GM21717 (cell line): Measurements from ENCODE around the gene IL26.
"Not testable (repeated sequence)": the region's sequence is repeated elsewhere in the genome, so short reads cannot be mapped to it uniquely, and the experiment has no call there.

Experiments used
- ATAC-seq: cut with Tn5 transposase; IDR thresholded peaks from one replicate; pipeline ENCODE4 v1.9.1; 2021; ENCODE audit warnings: mild to moderate bottlenecking, moderate library complexity; ENCODE audit not compliant: unreplicated experiment

IL26 gene

DNA sequence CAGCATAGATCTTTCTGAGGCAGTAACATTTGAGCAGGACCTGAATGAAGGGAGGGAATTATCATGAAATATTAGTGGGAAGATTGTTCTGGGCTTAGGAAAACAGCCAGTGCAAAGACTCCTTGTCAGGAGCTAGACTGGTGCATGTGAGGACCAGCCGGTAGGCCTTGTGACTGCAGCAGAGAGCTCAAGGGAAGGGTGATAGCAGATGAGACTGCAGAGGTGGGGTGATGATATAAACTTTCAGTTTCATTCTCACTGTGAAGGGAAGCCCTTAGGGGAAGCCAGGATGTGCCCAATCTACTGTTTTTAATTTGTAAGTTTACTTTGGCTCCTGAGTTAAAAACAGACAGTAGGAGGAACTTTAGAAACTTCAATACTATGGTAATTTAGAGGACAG lies 15.4 kb upstream of the IL26 start:
- peak; percentile 99 for ATAC-seq

DNA sequence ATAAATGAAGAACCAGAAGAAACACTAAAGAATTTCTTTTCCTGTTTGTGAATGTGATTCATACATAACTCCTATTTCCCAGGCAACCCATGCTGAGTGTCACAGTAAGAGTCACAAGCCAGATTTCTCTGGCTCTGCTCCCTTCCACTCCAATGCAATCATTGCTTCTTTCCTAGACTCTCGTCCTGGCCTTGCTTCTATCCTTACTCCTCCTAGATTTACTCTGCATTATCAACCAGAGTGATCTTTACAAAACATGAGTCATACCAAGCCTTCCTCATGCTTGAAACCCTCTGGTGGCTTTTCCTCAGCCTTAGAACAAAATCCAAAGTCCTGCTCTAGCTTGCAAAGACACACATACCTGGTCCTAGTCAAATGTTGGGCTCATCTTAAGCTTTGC lies 14.5 kb upstream of the IL26 start:
- no peak for ATAC-seq

DNA sequence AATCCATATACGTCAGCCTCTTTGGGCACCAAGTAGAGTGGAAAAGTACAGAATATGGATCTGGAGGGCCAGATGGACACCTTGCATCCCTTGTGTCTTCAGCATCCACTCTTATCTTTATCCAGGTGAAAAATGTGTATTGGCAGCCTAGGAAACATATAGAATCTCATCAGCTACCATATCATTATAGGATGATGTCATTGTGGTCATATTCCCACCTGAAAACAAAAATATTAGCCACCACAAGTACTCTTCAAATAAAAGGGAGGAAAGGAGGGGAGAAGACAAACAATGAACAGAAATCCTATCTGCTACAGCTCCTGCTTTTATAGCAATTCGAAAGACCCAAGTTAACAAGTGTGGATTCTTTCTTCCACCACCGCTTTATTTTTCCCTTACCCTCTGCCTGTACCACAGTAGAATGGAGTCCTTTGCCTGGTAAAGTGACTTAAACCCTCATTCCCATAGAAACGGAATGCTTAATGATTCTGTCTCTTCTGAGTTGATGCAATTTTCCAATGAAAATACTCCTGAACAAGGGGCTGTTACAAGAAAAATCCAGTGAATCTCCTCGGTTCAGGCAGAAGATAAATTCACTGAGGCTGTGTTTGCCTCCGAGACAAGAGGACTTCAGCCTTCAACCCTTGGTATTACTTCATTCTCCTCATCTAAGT lies 13.8 kb upstream of the IL26 start:
- ATAC-seq = no peak

DNA sequence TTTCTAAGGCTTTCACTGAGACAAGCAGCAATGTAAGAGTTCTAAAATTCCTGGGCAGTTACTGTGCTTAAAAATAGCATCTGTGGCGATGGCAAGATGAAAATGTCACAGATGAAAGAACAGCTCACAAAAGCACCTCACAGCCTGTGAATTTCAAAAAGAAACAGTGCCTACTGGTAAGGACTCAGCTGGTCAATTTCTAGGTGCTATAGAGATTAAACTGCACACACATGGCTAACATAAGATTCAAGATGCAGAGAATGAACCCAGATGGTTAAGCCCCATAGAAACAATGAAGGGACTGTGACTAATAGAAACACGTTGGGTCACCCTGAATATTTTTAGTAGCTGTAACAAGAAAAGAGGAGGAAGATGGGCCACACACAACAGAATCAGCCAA lies 12.0 kb upstream of the IL26 start:
- no peak for ATAC-seq

DNA sequence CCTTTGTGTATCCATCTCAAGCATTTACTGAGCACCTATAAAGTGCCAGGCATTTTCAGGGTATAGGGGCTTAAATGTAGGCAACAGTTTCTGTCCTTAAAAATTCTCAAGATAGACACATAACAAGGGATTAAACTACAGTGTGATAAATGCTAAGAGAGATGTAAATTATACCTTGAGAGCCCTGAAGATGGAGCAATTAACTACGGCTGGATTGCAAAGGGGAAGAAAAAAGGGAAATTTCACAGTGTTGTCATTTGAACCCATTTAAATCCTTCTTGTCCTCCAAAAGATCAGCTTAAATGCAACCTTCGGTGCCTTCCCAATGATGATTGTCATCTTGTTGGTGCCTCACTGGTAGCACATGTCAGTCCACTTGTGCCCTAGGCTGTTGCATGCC lies 11.5 kb upstream of the IL26 start:
- no peak for ATAC-seq

DNA sequence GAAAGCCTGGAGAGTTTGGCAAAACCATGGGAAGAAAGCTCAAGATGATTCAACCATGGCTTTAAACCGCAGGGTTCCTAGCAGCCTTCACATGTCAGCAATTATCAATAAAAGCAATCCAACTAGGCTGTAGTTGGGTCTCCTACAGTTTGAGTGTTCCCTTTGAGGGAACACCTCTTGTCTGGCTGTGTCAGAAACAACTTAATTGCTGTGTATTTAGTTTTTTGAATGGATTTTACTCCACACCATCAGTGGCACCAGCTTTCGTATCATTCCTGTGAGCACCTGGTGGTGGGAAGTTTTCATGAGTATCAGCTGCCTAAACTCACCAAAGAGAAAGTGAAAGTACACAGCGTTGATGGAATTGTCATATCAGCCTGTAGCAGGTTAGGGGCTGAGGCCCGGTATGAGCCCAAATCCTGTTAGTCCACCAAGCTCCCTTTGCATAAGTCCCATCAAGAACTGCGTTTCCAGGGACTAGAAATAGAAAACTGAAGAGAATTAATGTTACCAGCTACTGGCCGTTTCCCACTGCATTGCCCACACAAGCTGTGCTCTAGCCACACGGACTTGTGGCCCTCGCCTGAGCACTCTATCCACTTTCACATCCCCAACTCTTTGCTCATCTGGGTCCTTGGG lies 10.9 kb upstream of the IL26 start:
- ATAC-seq = peak; percentile 57

DNA sequence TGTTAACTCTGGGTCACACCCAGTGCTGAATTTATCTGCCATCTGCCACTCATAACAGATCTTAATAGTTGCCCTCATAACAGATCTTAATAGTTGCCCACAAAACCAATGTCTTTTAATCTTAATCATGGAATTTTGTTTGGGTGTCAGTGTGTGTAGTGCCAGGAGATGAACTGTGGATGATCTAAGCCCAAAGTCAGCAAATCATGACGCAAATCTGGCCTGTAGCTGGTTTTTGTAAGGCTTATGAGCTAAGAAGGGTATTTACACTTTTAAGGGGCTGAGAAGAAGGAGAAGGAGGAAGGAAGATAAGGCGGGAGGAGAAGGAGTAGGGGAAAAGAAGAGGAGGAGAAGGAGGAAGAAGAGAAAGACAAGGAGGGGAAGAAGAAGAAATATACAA lies 10.0 kb upstream of the IL26 start:
- ATAC-seq = no peak

DNA sequence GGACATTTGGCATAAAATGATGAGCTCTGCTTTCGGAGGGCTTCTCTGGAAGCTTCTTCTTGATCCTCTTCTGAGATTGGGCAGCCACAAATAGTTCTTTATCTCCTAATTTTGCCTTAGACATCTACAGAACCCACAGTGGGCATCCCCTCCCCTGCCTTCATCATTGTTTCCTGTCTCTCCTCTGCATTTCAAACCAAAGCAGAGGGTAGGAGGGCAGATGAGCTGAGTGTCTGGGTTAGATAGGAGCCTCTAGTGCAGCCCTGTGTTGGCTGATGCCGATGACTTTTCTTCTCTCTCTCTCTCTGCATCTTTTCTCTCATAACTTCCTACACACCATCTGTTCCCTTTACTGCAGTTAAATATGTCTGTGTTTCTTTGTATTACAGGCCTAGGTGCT lies 8.5 kb upstream of the IL26 start:
- no peak for ATAC-seq

DNA sequence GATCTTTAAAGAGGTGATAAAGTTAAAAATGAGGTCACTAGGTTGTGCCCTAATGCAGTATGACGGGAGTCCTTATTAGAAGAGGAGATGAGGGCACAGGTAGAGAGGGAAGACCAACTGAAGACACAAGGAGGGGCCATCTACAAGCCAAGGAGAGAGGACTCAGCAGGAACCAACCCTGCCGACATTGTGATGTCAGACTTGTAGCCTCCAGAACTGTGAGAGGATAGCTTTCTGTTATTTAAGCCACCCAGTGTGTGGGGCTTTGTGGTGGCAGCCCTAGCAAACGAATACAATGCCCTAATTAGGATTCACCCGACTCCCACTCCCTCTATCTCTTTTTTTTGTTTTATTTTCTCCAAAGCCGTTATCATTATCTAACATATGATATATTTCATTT lies 7.9 kb upstream of the IL26 start:
- ATAC-seq = no peak

DNA sequence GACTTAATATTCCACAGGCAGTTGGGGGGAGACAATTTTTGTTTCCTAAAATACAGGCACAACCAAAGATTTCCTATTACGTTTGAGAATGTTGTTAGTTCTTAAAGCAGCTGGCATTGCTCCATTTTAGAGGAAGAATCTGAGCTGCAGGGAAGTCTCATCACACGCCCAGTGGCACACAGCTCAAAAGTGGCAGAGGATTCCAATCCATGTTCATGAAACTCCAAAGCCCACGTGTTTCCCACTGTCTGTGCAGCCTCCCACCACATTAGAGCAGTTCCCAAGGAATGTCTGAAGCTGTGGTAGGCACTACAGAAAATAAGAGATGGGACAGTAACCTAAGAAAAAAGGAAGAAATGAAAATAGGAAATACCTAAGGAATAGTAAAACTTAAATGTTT lies 6.1 kb upstream of the IL26 start:
- ATAC-seq = no peak

DNA sequence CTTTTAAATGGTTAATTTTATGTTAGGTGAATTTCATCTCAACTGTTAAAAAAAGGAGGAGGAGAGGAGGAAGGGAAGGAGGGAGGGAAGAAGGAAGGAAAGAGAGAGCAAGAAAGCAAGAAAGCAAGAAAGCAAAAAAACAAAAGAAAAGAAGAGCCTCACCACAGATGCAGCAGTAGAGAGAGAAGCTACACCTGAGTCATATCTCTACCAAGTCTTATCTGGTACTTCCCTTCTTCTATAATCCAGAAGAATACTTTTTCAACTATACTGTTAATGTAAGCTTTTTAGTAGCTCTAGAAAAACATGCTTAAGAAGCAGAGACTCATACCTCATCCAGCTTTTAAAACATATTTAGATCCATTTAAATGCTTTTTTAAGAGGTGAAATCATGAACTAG lies 5.6 kb upstream of the IL26 start:
- no peak for ATAC-seq

DNA sequence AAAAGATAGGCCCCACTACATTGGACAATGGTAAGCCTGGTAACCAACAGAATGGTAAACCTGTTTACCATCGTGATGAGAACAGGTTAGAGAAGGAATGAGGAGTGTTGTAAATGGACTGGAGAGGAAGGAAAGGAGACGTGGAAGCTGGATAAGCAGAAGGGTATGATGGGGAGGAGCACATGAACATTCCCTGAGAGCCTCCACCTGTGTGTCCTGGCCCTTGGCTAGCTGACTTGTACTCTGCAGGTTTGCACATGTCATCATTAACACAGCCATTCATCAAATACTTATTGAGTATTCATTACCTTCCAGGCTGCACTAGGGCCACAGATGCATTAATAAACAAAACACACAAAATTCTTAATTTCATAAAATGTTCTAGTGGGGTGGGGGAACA lies 4.3 kb upstream of the IL26 start:
- ATAC-seq = no peak

DNA sequence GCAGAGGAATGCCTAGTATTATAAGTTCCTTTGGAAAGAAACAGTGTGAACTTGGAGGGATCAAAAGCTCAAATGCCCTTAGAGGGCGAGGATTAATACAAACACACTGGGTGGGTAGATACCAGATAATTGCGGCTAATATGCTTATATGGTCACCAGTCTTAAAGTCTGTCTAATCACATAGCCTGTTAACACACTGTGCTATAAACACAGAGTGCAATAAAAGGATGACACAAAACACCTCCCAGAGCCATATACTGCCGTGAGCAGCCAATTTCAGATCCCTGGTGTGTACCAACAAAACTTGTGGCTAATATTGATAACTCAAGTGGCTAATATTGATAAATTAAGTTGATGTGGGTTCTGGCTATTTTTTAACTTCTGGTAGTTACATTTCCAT lies 1.7 kb upstream of the IL26 start:
- ATAC-seq = no peak

DNA sequence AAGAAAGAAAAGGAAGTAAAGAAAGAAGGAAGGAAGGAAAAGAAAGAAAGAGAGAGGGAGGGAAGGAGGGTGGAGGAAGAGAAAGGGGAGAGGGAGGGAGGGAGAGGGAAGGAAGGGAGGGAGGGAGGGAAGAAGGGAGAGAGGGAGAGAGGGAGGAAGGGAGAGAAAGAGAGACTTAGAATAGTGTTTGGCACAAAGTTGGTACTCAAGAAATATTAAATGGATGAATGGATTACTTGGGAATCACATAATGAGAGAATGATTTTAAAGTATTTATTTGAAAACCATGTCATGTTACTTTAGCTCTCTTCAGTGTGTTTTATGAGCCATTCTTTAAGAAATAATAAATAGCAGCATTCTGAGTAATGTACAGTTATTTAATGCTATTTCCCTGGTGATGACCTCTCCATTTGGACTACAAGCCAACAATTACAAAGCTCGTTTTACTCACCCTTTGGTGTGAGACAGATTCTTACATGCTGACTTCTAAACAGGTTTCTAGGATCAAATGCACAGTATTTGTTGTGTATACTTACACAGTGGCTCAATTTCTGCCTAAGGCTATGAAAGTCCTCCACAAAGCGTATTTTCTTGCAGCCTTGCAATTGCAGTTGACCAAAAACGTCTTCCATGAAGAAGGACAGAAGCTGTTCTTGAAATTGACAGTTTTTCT lies 861 bp downstream of the IL26 start:
- ATAC-seq = no peak

DNA sequence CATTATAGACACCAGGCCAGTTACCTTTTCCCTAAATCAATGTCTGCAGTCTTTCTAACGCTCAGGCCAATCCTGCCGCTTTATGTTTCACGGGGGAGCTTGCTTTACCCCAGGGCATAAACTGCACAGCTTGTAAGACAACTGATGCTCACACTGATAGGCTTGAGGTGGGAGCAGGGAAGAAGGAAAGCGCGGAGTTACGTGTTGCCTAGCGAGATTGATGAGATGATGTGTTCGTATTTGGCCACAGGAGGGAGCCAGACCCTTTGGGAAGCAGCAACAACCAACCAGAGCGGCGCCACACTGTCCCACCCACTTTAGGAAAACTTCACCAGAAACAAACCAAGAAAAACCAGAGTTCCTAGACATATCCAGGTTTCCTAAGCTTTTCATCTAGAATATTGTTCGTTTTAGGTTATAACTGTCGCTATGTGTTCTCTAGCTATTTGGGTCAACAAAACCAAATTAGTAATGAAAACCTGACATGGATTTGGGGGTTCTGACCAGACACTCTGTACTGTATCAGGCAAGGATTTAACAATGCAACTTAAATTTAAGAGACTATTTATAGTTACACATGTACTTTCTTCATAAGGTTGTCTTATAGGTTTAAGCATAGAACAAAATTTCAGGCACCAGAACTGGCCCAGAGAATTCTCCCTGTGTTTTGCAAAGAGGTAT lies 2.4 kb downstream of the IL26 start:
- ATAC-seq = peak; percentile 96

DNA sequence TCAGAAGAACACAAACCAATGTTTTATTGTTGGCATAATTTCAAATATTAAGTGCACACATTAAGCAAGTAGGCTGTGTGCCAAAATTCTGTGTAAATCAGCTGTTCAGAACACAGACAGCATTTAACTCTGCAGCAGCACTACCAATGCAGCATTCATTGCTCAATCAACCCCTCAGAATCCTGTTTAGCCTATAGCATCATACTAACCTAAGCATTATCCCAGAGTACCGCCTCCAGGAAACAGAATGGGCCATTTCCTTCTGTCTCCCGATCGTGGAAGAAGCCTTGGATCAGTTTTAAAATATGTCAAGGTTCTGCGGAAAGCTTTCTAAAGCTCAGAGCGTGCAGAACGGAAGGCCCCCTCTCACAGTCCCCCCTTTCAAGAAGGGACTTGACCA lies 3.3 kb downstream of the IL26 start:
- ATAC-seq = no peak

DNA sequence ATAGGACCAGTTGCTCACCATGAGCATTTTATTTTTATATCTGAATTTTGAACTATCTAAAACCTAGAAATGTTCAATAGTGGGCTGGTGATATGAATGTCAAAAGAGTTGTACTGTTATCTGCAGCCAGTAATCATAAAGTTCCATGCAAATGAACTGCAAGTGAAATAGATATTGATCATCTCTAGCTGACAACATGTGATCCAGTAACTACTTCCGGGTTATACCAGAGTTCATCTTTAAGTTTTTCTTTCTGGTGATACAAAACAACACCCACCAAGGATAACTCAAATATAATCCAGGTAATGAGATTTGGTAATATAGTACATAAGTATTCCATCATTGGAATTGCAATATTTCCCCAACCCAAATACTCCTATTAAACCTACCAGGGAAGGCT lies 4.1 kb downstream of the IL26 start:
- ATAC-seq = no peak

DNA sequence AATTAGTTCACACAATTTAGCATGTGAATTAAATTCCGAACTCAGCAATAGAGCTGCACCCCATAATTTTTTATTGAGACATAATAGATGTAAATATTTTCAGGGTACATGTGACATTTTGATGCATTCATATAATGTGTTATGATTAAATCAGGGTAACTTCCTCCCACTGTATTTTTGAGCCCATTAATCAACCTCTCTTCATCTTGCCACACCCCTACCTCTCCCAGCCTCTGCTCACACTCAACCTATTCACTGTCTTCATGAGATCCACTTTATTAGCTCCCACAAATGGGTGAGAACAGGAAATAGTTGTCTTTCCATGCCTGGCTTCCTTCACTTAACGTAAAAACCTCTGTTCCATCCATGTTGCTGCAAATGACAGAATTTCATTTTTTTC lies 14.7 kb downstream of the IL26 start:
- ATAC-seq = no peak

DNA sequence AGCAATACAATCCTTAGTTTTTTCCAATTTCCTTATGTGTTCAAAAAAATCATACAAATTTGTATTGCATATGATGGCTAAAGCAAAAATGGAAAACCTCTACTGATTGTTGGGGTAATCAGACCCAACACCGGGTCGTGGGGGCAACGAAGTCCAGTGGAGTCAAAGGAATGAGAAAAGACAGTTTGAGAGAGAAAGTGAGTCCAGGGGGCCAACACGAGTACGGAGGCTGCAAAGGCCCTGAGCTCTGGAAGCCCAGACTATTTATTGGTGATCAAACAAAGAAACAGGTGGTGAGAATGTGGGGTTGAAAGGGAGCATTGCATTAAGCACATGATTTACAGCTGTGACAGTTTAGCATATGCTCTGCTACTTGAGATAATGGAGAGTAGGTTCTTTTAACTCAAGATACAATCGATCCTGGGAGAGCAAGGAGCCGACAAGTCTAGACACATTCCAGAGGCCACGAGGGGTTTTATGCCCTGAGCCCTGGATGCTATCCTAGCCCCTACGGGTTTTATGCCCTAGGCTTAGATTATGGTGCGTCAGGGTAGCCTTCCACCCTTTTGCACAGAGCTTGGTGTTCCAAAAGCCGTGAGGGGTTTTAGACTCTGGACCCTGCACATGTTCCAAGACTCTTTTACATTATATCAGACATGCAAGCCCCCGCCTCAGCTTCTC lies 16.4 kb downstream of the IL26 start:
- not testable (repeated sequence) for ATAC-seq

DNA sequence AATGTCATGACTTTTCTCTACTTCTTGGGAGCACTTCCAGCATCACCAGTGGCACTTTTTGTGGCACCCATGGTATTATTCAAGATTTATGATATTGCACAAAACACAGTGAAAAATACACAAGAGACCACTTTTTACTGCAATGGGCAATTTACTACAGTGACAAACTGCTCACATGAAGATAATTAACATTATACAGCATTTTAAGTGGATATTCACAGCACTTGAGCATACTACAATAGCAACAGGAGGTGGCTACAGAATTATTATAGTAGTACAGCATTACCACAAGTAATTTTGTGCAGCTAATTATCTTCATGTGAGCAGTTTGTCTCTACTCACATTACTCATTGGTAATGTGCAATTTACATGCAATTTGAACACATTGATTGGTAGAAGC lies 18.3 kb downstream of the IL26 start:
- no peak for ATAC-seq

DNA sequence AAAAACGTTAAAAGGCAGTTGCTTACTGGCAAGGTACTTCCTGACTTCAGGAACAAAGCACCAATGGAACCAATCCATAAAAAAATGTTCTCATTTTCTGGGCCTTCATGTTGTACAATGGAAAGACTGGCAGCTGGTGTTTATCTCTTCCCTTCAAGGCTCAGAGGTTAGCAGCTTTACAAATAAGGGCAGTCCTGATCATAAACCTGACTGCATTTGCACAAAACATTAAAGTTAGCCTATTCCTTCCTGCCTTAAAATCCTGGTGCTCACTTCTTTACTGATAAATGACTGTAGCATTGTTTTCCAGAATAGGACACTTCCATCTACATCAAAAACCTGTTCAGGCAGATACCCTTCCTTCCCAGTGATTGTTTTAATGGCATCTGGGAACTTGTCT lies 19.2 kb downstream of the IL26 start:
- no peak for ATAC-seq
